ENCODE measurements around the gene SPOP. TPM values are rescaled to one million over a fixed set of nuclear protein-coding genes. Genes with fewer than 3 reads are reported as not detected.
A peak's percentile ranks its signal among the peaks of the same experiment; 100 is the strongest.

SPOP gene
- total RNA-seq, 1 experiment from 2014 or later = 53.4 TPM

- DNase-seq (ENCODE audit: low spot score) = no peak
- CTCF ChIA-PET = no interaction called here
- TF ChIP-seq, protein P1, sequence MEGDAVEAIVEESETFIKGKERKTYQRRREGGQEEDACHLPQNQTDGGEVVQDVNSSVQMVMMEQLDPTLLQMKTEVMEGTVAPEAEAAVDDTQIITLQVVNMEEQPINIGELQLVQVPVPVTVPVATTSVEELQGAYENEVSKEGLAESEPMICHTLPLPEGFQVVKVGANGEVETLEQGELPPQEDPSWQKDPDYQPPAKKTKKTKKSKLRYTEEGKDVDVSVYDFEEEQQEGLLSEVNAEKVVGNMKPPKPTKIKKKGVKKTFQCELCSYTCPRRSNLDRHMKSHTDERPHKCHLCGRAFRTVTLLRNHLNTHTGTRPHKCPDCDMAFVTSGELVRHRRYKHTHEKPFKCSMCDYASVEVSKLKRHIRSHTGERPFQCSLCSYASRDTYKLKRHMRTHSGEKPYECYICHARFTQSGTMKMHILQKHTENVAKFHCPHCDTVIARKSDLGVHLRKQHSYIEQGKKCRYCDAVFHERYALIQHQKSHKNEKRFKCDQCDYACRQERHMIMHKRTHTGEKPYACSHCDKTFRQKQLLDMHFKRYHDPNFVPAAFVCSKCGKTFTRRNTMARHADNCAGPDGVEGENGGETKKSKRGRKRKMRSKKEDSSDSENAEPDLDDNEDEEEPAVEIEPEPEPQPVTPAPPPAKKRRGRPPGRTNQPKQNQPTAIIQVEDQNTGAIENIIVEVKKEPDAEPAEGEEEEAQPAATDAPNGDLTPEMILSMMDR (conservative IDR thresholded peaks at IDR 0.05; ENCODE audit: low read depth, low read length) = no peak
- no peak for TF ChIP-seq EZH2 (IDR thresholded peaks at IDR 0.05; ENCODE audit: borderline replicate concordance, low read depth, low read length, poor library complexity, severe bottlenecking)
- peaks cover 14% of the 10 kb centered on the region for H3K27me3 ChIP-seq (replicated peaks; ENCODE audit: insufficient read depth, low read depth, low read length, poor library complexity)
- no TSS peak for BruUV-seq (replicated peaks)
- POLR2A ChIA-PET (ENCODE audit: low non-redundant PET) = no interaction called here
- H3K27ac ChIP-seq (ENCODE audit: low read depth, low read length, poor library complexity, severe bottlenecking) = no peak overlapping the region
- no peaks in the 10 kb centered on the region for H3K36me3 ChIP-seq (ENCODE audit: insufficient read depth, low read length, poor library complexity, severe bottlenecking)
- intact Hi-C loops (cut with micrococcal nuclease; ENCODE audit: unreplicated experiment) = no loop called here
- peaks cover 8% of the 10 kb centered on the region for H3K4me1 ChIP-seq (ENCODE audit: insufficient read depth, low read length, poor library complexity, severe bottlenecking)
- H3K4me3 ChIP-seq (ENCODE audit: low read depth, low read length, poor library complexity, severe bottlenecking) = no peak overlapping the region
- H3K9me3 ChIP-seq (ENCODE audit: low read depth, low read length, poor library complexity, severe bottlenecking) = no peaks in the 10 kb centered on the region
Measured at GRCh38 chr17:49577963-49578362, 99.9 kb downstream of the SPOP start.

GRCh38 chr17:49577650-49577934 lies 100.3 kb downstream of the SPOP start:
- no peak for TF ChIP-seq EZH2 (IDR thresholded peaks at IDR 0.05; ENCODE audit: borderline replicate concordance, low read depth, low read length, poor library complexity, severe bottlenecking)
- TF ChIP-seq, protein P1 (conservative IDR thresholded peaks at IDR 0.05; ENCODE audit: low read depth, low read length) = no peak
- H3K9me3 ChIP-seq (ENCODE audit: low read depth, low read length, poor library complexity, severe bottlenecking) = no peaks in the 10 kb centered on the region
- H3K4me1 ChIP-seq (ENCODE audit: insufficient read depth, low read length, poor library complexity, severe bottlenecking) = peaks cover 8% of the 10 kb centered on the region
- no peak for DNase-seq (ENCODE audit: low spot score)
- no peaks in the 10 kb centered on the region for H3K36me3 ChIP-seq (ENCODE audit: insufficient read depth, low read length, poor library complexity, severe bottlenecking)
- H3K4me3 ChIP-seq (ENCODE audit: low read depth, low read length, poor library complexity, severe bottlenecking) = no peak overlapping the region
- no TSS peak for BruUV-seq (replicated peaks)
- intact Hi-C loops (cut with micrococcal nuclease; ENCODE audit: unreplicated experiment) = no loop called here
- CTCF ChIA-PET = no interaction called here
- POLR2A ChIA-PET (ENCODE audit: low non-redundant PET) = no interaction called here
- H3K27me3 ChIP-seq (replicated peaks; ENCODE audit: insufficient read depth, low read depth, low read length, poor library complexity) = peaks cover 14% of the 10 kb centered on the region
- H3K27ac ChIP-seq (ENCODE audit: low read depth, low read length, poor library complexity, severe bottlenecking) = no peak overlapping the region

GRCh38 chr17:49576917-49577649 lies 100.8 kb downstream of the SPOP start:
- ChIA-PET CTCF (no interaction called here), POLR2A (ENCODE audit: low non-redundant PET) (no interaction called here)
- Histone ChIP-seq H3K4me3 (ENCODE audit: low read depth, low read length, poor library complexity, severe bottlenecking) (peak overlapping the region; percentile 59), H3K4me1 (ENCODE audit: insufficient read depth, low read length, poor library complexity, severe bottlenecking) (peaks cover 8% of the 10 kb centered on the region), H3K27ac (ENCODE audit: low read depth, low read length, poor library complexity, severe bottlenecking) (no peak overlapping the region), H3K9me3 (ENCODE audit: low read depth, low read length, poor library complexity, severe bottlenecking) (no peaks in the 10 kb centered on the region), H3K27me3 (replicated peaks; ENCODE audit: insufficient read depth, low read depth, low read length, poor library complexity) (peaks cover 14% of the 10 kb centered on the region), H3K36me3 (ENCODE audit: insufficient read depth, low read length, poor library complexity, severe bottlenecking) (no peaks in the 10 kb centered on the region)
- intact Hi-C loops (cut with micrococcal nuclease; ENCODE audit: unreplicated experiment) = no loop called here
- no TSS peak for BruUV-seq (replicated peaks)
- TF ChIP-seq, protein P1 (conservative IDR thresholded peaks at IDR 0.05; ENCODE audit: low read depth, low read length) = no peak
- TF ChIP-seq EZH2 (IDR thresholded peaks at IDR 0.05; ENCODE audit: borderline replicate concordance, low read depth, low read length, poor library complexity, severe bottlenecking) = no peak
- DNase-seq (ENCODE audit: low spot score) = no peak

Data from A673 (cell line).